ENCODE results near the gene VAC14. TPM values are rescaled to one million over a fixed set of nuclear protein-coding genes. Genes with fewer than 3 reads are reported as not detected.
A peak's percentile ranks its signal among the peaks of the same experiment; 100 is the strongest.
"Not testable (repeated sequence)": the region's sequence is repeated elsewhere in the genome, so short reads cannot be mapped to it uniquely, and the experiment has no call there.

The VAC14 gene
- total RNA-seq, 1 donor from 2014 or later, result 22.0 TPM

DNA sequence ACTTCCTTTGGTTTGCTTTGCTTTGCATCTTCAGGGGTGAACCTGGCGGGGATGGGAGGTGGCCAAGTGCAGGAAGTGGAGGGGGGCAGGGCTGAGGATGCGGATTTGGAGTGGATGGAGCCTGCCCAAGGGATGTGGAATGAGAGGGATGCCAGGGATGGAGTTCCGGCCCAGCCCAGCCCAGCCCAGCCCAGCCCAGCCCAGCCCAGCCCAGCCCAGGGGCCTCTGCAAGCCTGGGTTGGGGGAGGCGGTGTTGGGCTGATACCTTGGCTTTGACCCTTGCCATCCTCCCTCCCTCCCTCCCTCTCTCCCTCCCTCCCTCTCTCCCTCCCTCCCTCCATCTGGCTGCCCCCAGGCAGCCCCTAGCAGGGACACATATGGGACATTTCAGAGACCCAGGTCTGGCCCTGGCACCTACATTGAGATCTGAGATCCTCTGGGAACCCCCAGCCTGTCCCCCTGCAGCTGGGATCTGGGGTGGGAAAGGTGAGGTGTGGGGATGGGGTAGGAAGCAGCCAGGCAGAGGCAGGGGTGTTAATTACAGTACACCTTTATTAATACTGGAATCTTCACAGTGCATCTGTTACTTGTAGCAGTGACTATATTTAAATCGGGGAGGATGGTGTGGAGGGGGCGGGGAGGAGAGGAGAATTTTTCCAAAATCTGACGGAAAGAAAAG lies 140.1 kb downstream of the VAC14 start:
- ATAC-seq, result no peak

- ATAC-seq, result peak; percentile 10
These were observed 140.8 kb downstream of the VAC14 start for GRCh38 chr16:70659953-70660671.

GRCh38 chr16:70659546-70659945 lies 141.4 kb downstream of the VAC14 start:
- ATAC-seq, result peak; percentile 7

- no peak for ATAC-seq
These were observed 142.0 kb downstream of the VAC14 start for GRCh38 chr16:70658921-70659320.

GRCh38 chr16:70657956-70658355 lies 143.0 kb downstream of the VAC14 start:
- no peak for ATAC-seq

DNA sequence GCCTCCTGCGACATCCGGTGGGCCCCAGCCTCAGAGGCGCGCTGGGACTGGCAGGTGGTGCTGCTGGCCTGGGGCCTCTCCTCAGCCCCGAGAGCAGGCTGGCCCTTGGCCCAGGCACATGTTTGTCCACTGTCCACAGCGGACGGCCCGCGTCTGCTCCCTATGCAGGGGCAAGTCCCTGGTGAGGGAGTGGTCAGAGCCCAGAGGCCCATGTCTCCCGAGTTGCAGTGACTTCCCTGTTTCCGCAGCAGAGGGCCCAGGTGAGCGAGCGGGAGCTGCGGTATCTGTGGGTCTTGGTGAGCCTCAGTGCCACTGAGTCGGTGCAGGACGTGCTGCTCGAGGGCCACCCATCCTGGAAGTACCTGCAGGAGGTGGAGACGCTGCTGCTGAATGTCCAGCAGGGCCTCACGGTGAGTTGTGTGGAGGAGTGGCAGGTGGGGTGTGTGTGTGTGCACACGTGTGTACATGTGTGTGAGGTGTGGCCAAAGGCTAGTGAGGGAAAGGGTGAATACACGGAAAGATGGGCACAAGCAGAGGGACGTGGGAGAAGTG lies 144.2 kb downstream of the VAC14 start:
- ATAC-seq, result no peak

- no peak for ATAC-seq
These were observed 144.8 kb downstream of the VAC14 start for GRCh38 chr16:70656065-70656711.

DNA sequence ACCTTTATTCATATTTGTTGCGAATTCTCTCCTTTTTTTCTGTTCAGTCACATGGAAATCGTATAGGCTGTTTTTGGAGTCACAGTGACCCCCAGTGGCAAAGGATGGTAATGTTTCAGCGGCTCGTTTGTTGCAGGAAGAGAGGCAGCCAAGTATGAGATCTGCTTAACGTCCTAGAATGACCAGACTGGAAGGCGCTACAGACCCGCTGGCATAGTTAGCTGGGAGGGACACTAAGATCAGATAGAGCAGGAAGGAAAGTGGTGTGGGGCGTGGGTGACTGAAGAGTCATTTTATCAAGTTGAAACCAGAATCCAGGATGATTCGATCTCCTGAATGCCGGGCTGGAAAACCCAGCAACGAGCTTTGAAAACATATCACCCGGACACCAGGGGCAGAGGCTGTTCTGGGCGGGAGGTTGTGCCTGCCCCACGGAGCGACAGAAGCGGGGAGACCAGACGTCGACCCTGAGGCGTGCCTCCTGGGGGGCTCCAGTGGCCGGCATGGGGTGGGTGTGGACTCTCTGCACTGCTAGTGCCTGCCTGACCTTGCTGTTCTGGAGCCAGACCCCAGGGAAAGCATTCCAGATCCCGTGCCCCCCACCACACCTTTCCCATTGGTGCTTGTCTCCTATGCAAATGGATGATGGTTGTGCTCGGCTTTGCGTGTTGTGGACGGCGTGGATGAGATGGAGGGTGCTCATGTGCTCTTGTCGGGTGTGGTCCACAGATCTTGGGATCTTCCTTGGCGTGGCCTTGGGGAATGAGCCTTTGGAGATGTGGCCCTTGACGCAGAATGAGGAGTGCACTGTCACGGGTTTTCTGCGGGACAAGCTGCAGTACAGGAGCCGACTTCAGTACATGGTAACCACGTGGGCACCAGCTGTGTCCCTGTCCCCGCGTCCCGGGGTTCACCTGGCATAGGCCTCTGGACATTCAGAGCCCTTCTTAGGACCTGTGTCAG lies 146.9 kb downstream of the VAC14 start:
- peak; percentile 78 for ATAC-seq

DNA sequence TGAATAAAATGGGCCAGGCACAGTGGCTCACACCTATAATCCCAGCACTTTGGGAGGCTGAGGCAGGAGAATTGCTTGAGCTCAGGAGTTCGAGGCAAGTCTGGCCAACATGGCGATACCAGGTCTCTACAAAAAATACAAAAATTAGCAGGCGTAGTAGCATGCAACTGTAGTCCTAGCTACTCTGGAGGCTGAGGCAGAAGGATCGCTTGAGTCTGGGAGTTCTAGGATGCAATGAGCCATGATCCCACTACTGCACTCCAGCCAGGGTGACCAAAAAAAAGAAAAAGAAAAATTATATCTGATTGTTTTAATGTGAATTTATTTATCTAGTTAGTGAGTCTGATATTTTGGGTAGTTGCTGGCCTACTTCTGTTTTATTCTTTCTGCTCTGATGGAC lies 147.6 kb downstream of the VAC14 start:
- ATAC-seq, result no peak

DNA sequence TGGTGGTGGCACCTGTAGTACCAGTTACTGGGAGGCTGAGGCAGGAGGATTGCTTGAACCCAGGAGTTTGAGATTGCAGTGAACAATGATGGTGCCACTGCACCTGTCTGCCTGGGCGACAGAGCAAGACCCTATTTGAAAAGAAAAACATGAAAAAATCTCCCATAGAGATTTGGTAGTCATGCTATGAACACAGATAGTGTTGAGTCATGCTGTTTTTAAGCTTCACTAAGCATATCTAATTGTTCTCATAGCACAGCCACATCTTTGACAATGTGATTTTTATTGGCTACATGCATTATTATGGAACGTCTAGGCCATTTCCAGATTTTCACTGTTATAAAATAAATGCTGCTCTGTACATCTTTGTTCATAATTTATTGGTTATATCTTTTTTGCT lies 148.6 kb downstream of the VAC14 start:
- peak; percentile 53 for ATAC-seq

DNA sequence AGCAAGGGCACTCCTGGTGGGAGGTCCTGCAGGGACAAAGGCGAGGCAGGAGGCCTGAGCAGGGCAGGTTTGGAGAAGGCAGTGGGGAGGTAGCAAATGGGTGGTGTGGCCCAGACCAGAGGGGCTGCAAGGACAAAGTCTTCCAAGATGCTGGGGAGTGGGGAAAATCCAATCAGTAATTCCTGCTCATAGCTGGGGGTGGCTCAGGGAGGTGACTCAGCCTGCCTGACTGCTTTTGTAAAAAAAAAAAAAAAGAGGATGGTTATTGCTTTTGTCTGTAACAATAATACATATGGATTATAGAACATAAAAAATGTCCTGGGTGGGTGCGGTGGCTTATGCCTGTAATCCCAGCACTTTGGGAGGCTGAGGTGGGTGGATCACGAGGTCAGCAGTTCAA lies 149.4 kb downstream of the VAC14 start:
- peak; percentile 24 for ATAC-seq

DNA sequence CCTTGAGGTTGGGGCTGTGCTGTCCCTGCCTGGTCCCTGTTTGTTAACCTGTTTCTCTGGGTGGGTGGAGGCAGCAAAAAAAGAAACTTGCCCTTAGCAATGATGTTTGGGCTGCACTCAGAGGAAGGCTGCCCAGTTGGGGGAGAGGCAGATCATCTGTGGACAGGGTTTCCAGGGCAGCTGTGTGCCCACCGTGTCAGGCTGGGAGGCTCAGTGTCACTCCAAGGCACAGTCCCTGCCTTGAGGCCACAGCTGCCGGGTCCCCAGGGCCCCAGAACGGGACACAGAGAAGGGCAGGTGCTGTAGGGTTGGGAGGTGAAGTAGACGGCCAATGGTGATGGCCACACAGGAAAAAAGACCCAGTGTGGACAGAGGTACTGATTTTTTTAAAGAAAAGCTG lies 150.7 kb downstream of the VAC14 start:
- no peak for ATAC-seq

- no peak for ATAC-seq
These were observed 151.7 kb downstream of the VAC14 start for GRCh38 chr16:70649300-70649699.

GRCh38 chr16:70648606-70649005 lies 152.4 kb downstream of the VAC14 start:
- no peak for ATAC-seq

DNA sequence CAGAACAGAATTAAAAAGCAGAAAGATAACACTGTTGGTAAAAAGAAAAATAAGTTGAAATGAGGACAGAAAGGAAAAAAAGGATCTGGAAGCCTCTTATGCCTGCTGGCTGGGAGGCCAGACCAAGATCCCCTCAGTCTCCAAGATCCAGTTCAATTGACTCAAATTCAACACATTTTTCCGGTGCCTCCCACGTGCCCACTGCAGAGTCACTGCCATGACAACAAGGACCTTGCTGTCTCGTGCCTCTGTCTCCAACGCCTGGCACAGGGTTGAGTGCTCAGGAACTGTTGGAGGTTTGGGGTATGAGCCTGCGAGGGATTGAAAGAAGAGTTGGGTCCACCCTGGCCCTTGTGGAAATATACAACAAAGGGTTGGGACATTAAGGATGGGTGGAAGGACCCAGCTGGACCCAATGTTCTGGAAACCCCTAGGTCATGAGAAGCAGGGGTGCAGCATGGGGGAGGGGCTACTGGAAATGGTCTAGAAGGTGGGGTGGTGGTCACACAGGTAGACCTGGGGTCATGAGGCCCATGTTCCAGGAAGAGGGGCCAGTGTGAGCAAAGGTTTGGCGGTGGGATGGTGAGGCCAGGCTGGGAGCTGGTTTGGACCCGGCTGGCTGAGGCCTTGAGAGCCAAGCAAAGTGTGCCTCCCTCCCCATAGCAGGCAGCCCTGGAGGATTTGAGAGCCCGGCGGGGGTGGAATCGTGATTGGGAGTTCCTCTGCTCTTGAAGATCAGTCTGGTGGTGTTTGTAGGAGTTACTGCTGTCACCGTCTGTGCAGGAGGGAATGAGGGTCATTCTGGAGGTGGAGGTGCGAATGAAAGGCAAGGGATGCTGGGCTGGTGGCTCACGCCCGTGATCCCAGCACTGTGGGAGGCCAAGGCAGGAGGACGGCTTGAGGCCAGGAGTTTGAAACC lies 153.3 kb downstream of the VAC14 start:
- ATAC-seq, result no peak

- ATAC-seq, result no peak
These were observed 154.4 kb downstream of the VAC14 start, which contains the start of gene IL34 for GRCh38 chr16:70646260-70647241. Gene IL34, plus strand, starts transcription at chr16:70646559. Its CDS starts 389 bp downstream, at chr16:70646948.

DNA sequence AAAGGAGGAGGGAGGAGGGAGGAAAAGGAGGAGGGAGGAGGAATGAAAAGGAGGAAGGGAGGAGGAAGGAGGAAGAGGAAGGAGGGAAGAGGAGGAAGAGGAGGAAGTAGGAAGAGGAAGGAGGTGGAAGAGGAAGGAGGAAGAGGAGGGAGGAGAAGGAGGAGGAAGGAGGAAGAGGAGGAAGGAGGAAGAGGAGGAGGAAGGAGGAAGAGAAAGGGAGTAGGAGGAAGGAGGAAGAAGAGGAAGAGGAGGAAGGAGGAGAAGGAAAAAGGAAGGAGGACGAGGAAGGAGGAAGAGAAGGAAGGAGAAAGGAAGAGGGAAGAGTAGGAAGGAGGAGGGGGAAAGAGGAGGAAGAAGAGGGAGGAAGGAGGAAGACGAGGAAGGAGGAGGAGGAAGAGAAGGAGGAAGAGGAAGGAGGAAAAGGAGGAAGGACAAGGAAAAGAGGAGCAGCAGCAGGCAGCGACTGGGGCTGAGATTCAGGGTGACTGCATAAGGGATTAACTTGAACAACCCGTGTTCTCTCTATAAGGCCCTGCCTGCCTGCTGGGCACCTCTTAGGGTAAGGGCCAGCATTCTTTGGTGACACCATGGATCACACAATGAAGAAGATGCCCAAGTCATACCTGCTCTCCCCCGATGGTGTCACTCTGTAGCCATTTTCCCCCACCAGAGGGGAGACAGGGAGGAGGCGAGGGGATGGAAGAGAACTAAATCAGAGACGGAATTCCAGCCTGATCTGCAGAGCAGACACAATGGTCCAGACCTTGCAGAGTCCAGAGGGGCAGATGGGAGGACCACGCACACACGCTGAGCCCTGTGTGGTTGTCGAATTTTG lies 156.0 kb downstream of the VAC14 start:
- ATAC-seq, result no peak

DNA sequence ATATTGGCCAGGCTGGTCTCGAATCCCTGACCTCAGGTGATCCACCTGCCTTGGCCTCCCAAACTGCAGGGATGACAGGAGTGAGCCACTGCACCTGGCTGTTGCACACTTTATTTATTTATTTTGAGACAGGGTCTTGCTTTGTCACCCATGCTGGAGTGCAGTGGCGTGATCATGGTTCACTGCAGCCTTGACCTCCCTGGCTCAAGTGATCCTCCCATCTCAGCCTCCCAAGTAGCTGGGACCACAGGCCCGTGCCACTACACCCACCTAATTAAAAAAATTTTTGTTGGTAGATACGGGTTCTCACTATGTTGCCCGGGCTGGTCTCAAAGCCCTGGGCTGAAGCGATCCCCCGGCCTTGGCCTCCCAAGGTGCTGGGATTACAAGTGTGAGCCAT lies 157.7 kb downstream of the VAC14 start:
- ATAC-seq, result not testable (repeated sequence)

DNA sequence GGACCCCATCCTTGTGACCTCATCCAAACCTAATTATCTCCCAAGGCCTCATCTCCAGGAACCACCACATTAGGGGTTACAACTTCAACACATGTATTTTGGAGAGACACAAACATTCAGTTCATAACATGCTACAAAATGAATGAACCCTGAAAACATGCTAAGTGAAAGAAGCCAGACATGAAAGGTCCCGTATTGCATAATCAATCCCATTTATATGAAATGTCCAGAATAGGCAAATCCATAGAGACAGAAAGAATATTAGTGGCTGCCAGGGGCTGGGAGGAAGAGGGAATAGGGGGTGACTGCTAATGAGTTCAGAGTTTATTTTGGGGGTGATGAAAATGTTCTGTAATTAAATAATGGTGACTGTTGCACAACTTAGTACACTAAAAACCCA lies 158.3 kb downstream of the VAC14 start:
- no peak for ATAC-seq

Data from esophagus mucosa (tissue), 1 donor.